GM12878 (cell line): ENCODE data around the gene SEC16B. TPM values are rescaled to one million over a fixed set of nuclear protein-coding genes. Genes with fewer than 3 reads are reported as not detected.

Experiments
- CREM ChIP-seq: IDR thresholded peaks from 2 replicates; pipeline ENCODE4 v1.6.1; 2014; ENCODE audit warnings: antibody characterized with exemption, low read depth
- GABPA ChIP-seq: IDR thresholded peaks from 2 replicates; pipeline ENCODE4 v1.6.1; 2014; ENCODE audit warnings: antibody characterized with exemption, low read depth, mild to moderate bottlenecking, inconsistent platforms
- HDAC2 ChIP-seq: fragments of 200-600 bp; sonication (generic); IDR thresholded peaks from 2 replicates; pipeline ENCODE4 v1.6.1; 2017
- IKZF1 ChIP-seq: fragments of 450-650 bp; conservative IDR thresholded peaks from 2 replicates; pipeline ENCODE4 v1.6.1; 2017; ENCODE audit warnings: antibody characterized with exemption, mild to moderate bottlenecking
- JUNB ChIP-seq: IDR thresholded peaks from 2 replicates; pipeline ENCODE4 v1.6.1; 2016; ENCODE audit warnings: antibody characterized with exemption, mild to moderate bottlenecking
- KLF5 ChIP-seq: fragments of 450-650 bp; IDR thresholded peaks from 2 replicates; pipeline ENCODE4 v1.6.1; 2014; ENCODE audit warnings: mild to moderate bottlenecking; ENCODE audit not compliant: partially characterized antibody
- NR2F1 ChIP-seq: fragments of 450-650 bp; conservative IDR thresholded peaks from 2 replicates; pipeline ENCODE4 v1.6.1; 2017; ENCODE audit warnings: mild to moderate bottlenecking
- NRF1 ChIP-seq: conservative IDR thresholded peaks from 2 replicates; pipeline ENCODE4 v1.6.1; 2011; ENCODE audit warnings: mild to moderate bottlenecking, low read depth, low read length, improper control_type of control experiment
- POU2F2 ChIP-seq: IDR thresholded peaks from 3 replicates; pipeline ENCODE4 v1.6.1; 2011; ENCODE audit warnings: low read depth, mild to moderate bottlenecking, low read length, borderline replicate concordance
- RUNX3 ChIP-seq: IDR thresholded peaks from 2 replicates; pipeline ENCODE4 v1.6.1; 2012; ENCODE audit warnings: low read length, inconsistent platforms
- SMAD5 ChIP-seq: IDR thresholded peaks from 2 replicates; pipeline ENCODE4 v1.6.1; 2016; ENCODE audit warnings: antibody characterized with exemption, low read depth
- STAT3 ChIP-seq: IDR thresholded peaks from 2 replicates; pipeline ENCODE4 v1.6.1; 2011; ENCODE audit warnings: low read depth, low read length, improper control_type of control experiment
- SUPT20H ChIP-seq: IDR thresholded peaks from 2 replicates; pipeline ENCODE4 v1.6.1; 2011; ENCODE audit warnings: low read depth, mild to moderate bottlenecking, low read length, moderate library complexity, borderline replicate concordance; ENCODE audit not compliant: control insufficient read depth
- YBX1 ChIP-seq: fragments of 450-650 bp; IDR thresholded peaks from 2 replicates; pipeline ENCODE4 v1.6.1; 2016; ENCODE audit warnings: antibody characterized with exemption
- polyA plus RNA-seq, 11 experiments: library from polyadenylated mRNA; depleted of rRNA in 4 of 11; unstranded in 6 of 11; stranded (reverse) in 5 of 11; fragments of >200 nt; fragmentation: Nextera tagmentation in 4 of 11; fragmentation: Illumina TruSeq in 1 of 11; extraction: Ambion mirVana in 4 of 11; extraction: Trizol in 1 of 11; gene quantifications; 1 replicate in 1 of 11; 2 replicates in 10 of 11; pipeline versions ENCODE4 v1.2.1 to v1.2.3, GENCODE V29; 2011 to 2016; ENCODE audit warnings: inconsistent platforms in 2 of 11, missing spikeins in 2 of 11, low read depth in 1 of 11
- total RNA-seq, 4 experiments: library from RNA; depleted of rRNA in 3 of 4; stranded (reverse); fragments of >200 nt in 3 of 4; fragmentation: Illumina TruSeq in 1 of 4; extraction: Trizol in 1 of 4; gene quantifications; 2 replicates each; pipeline versions ENCODE4 v1.2.1 to v1.2.3, GENCODE V29; 2013 to 2021
- TF ChIP-seq, protein P1 (sequence below): fragments of 450-650 bp; IDR thresholded peaks from 2 replicates; pipeline ENCODE4 v1.6.1; 2018; ENCODE audit warnings: mild to moderate bottlenecking, low read depth, moderate library complexity; ENCODE audit not compliant: partially characterized antibody
- TF ChIP-seq, protein P2 (sequence below): IDR thresholded peaks from 2 replicates; pipeline ENCODE4 v1.6.1; 2012; ENCODE audit warnings: low read depth, low read length, improper control_type of control experiment
- TF ChIP-seq, protein P3 (sequence below): fragments of 450-650 bp; IDR thresholded peaks from 2 replicates; pipeline ENCODE4 v1.6.1; 2016; ENCODE audit warnings: mild to moderate bottlenecking, moderate library complexity, borderline replicate concordance
- TF ChIP-seq, protein P4 (sequence below), 3 experiments: IDR thresholded peaks in 2 of 3; conservative IDR thresholded peaks in 1 of 3; 2 replicates each; pipeline ENCODE4 v1.5.1; 2011; ENCODE audit warnings: low read depth in 3 of 3, low read length in 3 of 3, mild to moderate bottlenecking in 3 of 3, control low read depth in 2 of 3, moderate library complexity in 2 of 3, inconsistent platforms in 1 of 3, mixed read lengths in 1 of 3; ENCODE audit not compliant: control insufficient read depth in 2 of 3, insufficient read depth in 1 of 3; ENCODE audit errors: extremely low read depth in 1 of 3
- TF ChIP-seq, protein P5 (sequence below): IDR thresholded peaks from 2 replicates; pipeline ENCODE4 v1.6.1; 2011; ENCODE audit warnings: mild to moderate bottlenecking, low read depth, low read length, moderate library complexity; ENCODE audit not compliant: insufficient replicate concordance
- TF ChIP-seq, protein P6 (sequence below): IDR thresholded peaks from 2 replicates; pipeline ENCODE4 v1.6.1; 2011; ENCODE audit warnings: borderline replicate concordance, low read depth, mild to moderate bottlenecking, moderate library complexity, mixed read lengths, low read length; ENCODE audit not compliant: insufficient read depth; ENCODE audit errors: extremely low read length

The SEC16B gene
- total and polyA plus RNA-seq, 10 of the 15 experiments (the other 5 are each of a cell fraction or from before 2014, with no cell fraction given), result 0.10 to 0.94 (median 0.17) TPM; not detected in 2

DNA sequence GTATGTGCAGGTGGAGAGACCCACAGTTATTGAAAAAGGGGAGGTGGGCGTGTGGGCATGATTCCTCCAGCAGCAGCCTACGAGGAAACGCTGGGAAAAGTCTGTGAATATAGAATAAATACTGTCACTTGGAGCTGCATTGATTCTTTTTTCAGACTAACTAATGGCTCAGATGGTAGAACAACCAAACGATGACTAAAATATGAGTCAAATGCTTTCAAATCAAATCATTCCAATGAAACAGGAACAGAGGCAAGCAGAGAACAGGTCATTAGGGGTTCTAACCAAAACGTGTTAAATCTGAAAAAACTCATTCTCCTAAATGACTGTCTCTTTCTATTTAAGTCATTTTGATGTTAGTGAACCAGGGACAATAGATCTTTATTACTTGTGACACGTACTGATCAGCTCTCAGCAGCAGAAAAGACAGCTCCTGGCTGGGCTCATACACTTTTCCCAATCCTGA is 35.1 kb upstream of the SEC16B start (continued):
- TF ChIP-seq, protein P1, sequence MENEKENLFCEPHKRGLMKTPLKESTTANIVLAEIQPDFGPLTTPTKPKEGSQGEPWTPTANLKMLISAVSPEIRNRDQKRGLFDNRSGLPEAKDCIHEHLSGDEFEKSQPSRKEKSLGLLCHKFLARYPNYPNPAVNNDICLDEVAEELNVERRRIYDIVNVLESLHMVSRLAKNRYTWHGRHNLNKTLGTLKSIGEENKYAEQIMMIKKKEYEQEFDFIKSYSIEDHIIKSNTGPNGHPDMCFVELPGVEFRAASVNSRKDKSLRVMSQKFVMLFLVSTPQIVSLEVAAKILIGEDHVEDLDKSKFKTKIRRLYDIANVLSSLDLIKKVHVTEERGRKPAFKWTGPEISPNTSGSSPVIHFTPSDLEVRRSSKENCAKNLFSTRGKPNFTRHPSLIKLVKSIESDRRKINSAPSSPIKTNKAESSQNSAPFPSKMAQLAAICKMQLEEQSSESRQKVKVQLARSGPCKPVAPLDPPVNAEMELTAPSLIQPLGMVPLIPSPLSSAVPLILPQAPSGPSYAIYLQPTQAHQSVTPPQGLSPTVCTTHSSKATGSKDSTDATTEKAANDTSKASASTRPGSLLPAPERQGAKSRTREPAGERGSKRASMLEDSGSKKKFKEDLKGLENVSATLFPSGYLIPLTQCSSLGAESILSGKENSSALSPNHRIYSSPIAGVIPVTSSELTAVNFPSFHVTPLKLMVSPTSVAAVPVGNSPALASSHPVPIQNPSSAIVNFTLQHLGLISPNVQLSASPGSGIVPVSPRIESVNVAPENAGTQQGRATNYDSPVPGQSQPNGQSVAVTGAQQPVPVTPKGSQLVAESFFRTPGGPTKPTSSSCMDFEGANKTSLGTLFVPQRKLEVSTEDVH, result no peak
- no peak for TF ChIP-seq NRF1
- TF ChIP-seq SMAD5, result no peak
- TF ChIP-seq, protein P2, sequence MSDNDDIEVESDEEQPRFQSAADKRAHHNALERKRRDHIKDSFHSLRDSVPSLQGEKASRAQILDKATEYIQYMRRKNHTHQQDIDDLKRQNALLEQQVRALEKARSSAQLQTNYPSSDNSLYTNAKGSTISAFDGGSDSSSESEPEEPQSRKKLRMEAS, result no peak
- TF ChIP-seq KLF5, result no peak
- TF ChIP-seq HDAC2, result no peak
- TF ChIP-seq GABPA, result no peak
- TF ChIP-seq CREM, result 0 out of 2 replicates have a peak, but pooled peaks have one; percentile 19
- TF ChIP-seq NR2F1, result peak; percentile 69
- peak; percentile 68 for TF ChIP-seq JUNB
- TF ChIP-seq POU2F2, result no peak
- TF ChIP-seq, protein P3, sequence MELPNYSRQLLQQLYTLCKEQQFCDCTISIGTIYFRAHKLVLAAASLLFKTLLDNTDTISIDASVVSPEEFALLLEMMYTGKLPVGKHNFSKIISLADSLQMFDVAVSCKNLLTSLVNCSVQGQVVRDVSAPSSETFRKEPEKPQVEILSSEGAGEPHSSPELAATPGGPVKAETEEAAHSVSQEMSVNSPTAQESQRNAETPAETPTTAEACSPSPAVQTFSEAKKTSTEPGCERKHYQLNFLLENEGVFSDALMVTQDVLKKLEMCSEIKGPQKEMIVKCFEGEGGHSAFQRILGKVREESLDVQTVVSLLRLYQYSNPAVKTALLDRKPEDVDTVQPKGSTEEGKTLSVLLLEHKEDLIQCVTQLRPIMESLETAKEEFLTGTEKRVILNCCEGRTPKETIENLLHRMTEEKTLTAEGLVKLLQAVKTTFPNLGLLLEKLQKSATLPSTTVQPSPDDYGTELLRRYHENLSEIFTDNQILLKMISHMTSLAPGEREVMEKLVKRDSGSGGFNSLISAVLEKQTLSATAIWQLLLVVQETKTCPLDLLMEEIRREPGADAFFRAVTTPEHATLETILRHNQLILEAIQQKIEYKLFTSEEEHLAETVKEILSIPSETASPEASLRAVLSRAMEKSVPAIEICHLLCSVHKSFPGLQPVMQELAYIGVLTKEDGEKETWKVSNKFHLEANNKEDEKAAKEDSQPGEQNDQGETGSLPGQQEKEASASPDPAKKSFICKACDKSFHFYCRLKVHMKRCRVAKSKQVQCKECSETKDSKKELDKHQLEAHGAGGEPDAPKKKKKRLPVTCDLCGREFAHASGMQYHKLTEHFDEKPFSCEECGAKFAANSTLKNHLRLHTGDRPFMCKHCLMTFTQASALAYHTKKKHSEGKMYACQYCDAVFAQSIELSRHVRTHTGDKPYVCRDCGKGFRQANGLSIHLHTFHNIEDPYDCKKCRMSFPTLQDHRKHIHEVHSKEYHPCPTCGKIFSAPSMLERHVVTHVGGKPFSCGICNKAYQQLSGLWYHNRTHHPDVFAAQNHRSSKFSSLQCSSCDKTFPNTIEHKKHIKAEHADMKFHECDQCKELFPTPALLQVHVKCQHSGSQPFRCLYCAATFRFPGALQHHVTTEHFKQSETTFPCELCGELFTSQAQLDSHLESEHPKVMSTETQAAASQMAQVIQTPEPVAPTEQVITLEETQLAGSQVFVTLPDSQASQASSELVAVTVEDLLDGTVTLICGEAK, result no peak
- TF ChIP-seq SUPT20H, result no peak
- TF ChIP-seq, protein P4, sequence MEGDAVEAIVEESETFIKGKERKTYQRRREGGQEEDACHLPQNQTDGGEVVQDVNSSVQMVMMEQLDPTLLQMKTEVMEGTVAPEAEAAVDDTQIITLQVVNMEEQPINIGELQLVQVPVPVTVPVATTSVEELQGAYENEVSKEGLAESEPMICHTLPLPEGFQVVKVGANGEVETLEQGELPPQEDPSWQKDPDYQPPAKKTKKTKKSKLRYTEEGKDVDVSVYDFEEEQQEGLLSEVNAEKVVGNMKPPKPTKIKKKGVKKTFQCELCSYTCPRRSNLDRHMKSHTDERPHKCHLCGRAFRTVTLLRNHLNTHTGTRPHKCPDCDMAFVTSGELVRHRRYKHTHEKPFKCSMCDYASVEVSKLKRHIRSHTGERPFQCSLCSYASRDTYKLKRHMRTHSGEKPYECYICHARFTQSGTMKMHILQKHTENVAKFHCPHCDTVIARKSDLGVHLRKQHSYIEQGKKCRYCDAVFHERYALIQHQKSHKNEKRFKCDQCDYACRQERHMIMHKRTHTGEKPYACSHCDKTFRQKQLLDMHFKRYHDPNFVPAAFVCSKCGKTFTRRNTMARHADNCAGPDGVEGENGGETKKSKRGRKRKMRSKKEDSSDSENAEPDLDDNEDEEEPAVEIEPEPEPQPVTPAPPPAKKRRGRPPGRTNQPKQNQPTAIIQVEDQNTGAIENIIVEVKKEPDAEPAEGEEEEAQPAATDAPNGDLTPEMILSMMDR (IDR thresholded peaks at IDR 0.05 in 2 of 3, conservative IDR thresholded peaks at IDR 0.05 in 1 of 3; ENCODE audit: control insufficient read depth in 2 of 3, extremely low read depth in 1 of 3, insufficient read depth in 1 of 3, low read depth in 3 of 3, low read length in 3 of 3), result no peak
- TF ChIP-seq, protein P5, sequence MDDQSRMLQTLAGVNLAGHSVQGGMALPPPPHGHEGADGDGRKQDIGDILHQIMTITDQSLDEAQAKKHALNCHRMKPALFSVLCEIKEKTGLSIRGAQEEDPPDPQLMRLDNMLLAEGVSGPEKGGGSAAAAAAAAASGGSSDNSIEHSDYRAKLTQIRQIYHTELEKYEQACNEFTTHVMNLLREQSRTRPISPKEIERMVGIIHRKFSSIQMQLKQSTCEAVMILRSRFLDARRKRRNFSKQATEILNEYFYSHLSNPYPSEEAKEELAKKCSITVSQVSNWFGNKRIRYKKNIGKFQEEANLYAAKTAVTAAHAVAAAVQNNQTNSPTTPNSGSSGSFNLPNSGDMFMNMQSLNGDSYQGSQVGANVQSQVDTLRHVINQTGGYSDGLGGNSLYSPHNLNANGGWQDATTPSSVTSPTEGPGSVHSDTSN, result no peak
- TF ChIP-seq IKZF1, result no peak; the same call in 1 of the 2 replicates
- TF ChIP-seq STAT3, result no peak
- TF ChIP-seq, protein P6, sequence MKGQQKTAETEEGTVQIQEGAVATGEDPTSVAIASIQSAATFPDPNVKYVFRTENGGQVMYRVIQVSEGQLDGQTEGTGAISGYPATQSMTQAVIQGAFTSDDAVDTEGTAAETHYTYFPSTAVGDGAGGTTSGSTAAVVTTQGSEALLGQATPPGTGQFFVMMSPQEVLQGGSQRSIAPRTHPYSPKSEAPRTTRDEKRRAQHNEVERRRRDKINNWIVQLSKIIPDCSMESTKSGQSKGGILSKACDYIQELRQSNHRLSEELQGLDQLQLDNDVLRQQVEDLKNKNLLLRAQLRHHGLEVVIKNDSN, result no peak
- no peak for TF ChIP-seq YBX1
- TF ChIP-seq RUNX3, result 0 out of 2 replicates have a peak, but pooled peaks have one; percentile 19
